Suprapubic skin (tissue), 4 donors: ENCODE measurements around the gene DDX1. TPM values are rescaled to one million over a fixed set of nuclear protein-coding genes. Genes with fewer than 3 reads are reported as not detected.

Experiments
- DNase-seq, 2 donors: peaks; one replicate each; pipeline ENCODE4 v3.0.0-alpha.2; 2019; ENCODE audit warnings: low spot score in 2 of 2
- H3K27ac ChIP-seq: fragments of 200-600 bp; sonication (generic); one replicate; pipeline ENCODE4 v1.5.1; 2019
- H3K27me3 ChIP-seq: fragments of 200-600 bp; sonication (generic); one replicate; pipeline ENCODE4 v1.5.1; 2019
- H3K36me3 ChIP-seq: fragments of 200-600 bp; sonication (generic); one replicate; pipeline ENCODE4 v1.5.1; 2019
- H3K4me1 ChIP-seq: fragments of 200-600 bp; sonication (generic); one replicate; pipeline ENCODE4 v1.5.1; 2019
- H3K4me3 ChIP-seq: fragments of 200-600 bp; sonication (generic); one replicate; pipeline ENCODE4 v1.5.1; 2019; ENCODE audit warnings: mild to moderate bottlenecking
- H3K9me3 ChIP-seq: fragments of 200-600 bp; sonication (generic); one replicate; pipeline ENCODE4 v1.5.1; 2019
- CTCF ChIP-seq, 2 donors: fragments of 200-600 bp in 1 of 2; fragments of 450-650 bp in 1 of 2; sonication (generic) in 1 of 2; IDR thresholded peaks; one replicate each; pipeline ENCODE4 v1.5.1; 2016 to 2019; ENCODE audit warnings: antibody characterized with exemption in 2 of 2, mild to moderate bottlenecking in 1 of 2, moderate library complexity in 1 of 2
- EP300 ChIP-seq: sonication (generic); formaldehyde crosslinking; IDR thresholded peaks from one replicate; pipeline ENCODE4 v1.6.1; 2017; ENCODE audit warnings: antibody characterized with exemption
- POLR2A ChIP-seq, 2 donors: fragments of 450-650 bp; IDR thresholded peaks; one replicate each; pipeline ENCODE4 v1.6.1; 2017; ENCODE audit warnings: antibody characterized with exemption in 2 of 2, mild to moderate bottlenecking in 2 of 2, moderate library complexity in 2 of 2
- POLR2AphosphoS5 ChIP-seq, 3 donors: sonication (generic); formaldehyde crosslinking; IDR thresholded peaks; one replicate each; pipeline ENCODE4 v1.6.1; 2017; ENCODE audit warnings: antibody characterized with exemption in 3 of 3
- WGBS: methylation state at CpG from one replicate; pipeline ENCODE4 v1.1.5; 2018; 5-methylcytosine and 5-hydroxymethylcytosine counted together
- total RNA-seq, 4 donors: library from RNA; depleted of rRNA; stranded (reverse); fragments of >200 nt; gene quantifications; one replicate each; pipeline ENCODE4 v1.1.0, GENCODE V29; 2016

The DDX1 gene
- total RNA-seq, 4 donors from 2014 or later: 40.9 to 62.1 (median 51.8) TPM

- no peaks in the 10 kb centered on the region for H3K9me3 ChIP-seq
- 45% methylated on average over 6 of the region's 6 CpGs for WGBS
- no peak for TF ChIP-seq POLR2AphosphoS5 (IDR thresholded peaks at IDR 0.05)
- TF ChIP-seq CTCF (IDR thresholded peaks at IDR 0.05): no peak
- TF ChIP-seq POLR2A (IDR thresholded peaks at IDR 0.05): no peak
- no peak for TF ChIP-seq EP300
- no peaks in the 10 kb centered on the region for H3K27me3 ChIP-seq
- peaks cover 13% of the 10 kb centered on the region for H3K4me1 ChIP-seq
- no peak for DNase-seq
- no peak overlapping the region for H3K4me3 ChIP-seq
- H3K36me3 ChIP-seq: peaks cover 14% of the 10 kb centered on the region
- H3K27ac ChIP-seq: no peak overlapping the region
Observed at GRCh38 chr2:15640261-15640711, 48.6 kb downstream of the DDX1 start.

DNA sequence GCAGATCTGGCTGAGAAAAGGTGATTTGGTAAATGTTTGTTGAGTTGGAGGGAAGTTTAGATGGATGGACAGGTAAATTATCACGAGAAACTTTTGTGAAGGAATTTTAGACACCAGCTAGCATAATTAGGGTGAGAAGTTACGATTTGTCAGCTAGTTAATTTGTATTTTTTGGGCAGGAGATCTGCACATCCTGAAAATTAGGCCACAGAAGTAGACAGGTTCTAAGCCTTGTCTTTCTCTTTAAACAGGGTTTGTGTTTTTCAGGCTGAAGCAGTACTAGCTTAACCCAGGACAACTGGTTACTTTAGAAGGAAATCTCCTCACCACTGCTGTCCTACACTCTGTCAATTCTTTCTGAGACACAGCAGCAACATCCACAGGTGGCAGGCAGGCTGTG, 49.1 kb downstream of the DDX1 start:
- Histone ChIP-seq H3K4me3 (no peak overlapping the region), H3K36me3 (peaks cover 10% of the 10 kb centered on the region), H3K27me3 (no peaks in the 10 kb centered on the region), H3K27ac (no peak overlapping the region), H3K9me3 (no peaks in the 10 kb centered on the region), H3K4me1 (peaks cover 12% of the 10 kb centered on the region)
- no peak for DNase-seq
- TF ChIP-seq EP300: no peak
- TF ChIP-seq CTCF (IDR thresholded peaks at IDR 0.05): no peak
- no peak for TF ChIP-seq POLR2AphosphoS5 (IDR thresholded peaks at IDR 0.05)
- no peak for TF ChIP-seq POLR2A (IDR thresholded peaks at IDR 0.05)
- WGBS: 90% methylated on average over 2 of the region's 2 CpGs

DNA sequence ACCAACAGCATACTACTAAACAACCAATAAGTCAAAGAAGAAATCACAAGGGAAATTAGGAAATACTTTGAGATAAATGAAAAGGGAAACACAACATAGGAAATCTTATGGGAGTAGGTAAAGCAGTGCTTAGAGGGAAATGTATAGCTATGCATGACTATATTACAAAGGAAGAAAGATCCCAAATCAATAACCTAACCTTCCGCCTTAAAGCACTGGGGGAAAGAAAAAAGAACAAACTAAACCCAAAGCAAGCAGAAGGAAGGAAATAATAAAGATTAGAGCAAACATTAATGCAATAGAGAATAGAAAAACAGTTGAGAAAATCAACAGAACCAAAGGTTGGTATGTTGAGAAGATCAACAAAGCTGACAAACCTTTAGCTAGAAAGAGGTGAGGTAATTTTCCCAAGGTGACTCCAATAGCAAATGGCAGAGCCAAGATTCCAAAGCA, 49.9 kb downstream of the DDX1 start:
- Histone ChIP-seq H3K27me3 (no peaks in the 10 kb centered on the region), H3K4me3 (no peak overlapping the region), H3K27ac (no peak overlapping the region), H3K36me3 (peaks cover 6% of the 10 kb centered on the region), H3K9me3 (no peaks in the 10 kb centered on the region), H3K4me1 (peaks cover 12% of the 10 kb centered on the region)
- DNase-seq: no peak
- TF ChIP-seq POLR2A (IDR thresholded peaks at IDR 0.05): no peak
- no peak for TF ChIP-seq EP300
- TF ChIP-seq CTCF (IDR thresholded peaks at IDR 0.05): no peak
- 100% methylated on average over 1 of the region's 1 CpG for WGBS

DNA sequence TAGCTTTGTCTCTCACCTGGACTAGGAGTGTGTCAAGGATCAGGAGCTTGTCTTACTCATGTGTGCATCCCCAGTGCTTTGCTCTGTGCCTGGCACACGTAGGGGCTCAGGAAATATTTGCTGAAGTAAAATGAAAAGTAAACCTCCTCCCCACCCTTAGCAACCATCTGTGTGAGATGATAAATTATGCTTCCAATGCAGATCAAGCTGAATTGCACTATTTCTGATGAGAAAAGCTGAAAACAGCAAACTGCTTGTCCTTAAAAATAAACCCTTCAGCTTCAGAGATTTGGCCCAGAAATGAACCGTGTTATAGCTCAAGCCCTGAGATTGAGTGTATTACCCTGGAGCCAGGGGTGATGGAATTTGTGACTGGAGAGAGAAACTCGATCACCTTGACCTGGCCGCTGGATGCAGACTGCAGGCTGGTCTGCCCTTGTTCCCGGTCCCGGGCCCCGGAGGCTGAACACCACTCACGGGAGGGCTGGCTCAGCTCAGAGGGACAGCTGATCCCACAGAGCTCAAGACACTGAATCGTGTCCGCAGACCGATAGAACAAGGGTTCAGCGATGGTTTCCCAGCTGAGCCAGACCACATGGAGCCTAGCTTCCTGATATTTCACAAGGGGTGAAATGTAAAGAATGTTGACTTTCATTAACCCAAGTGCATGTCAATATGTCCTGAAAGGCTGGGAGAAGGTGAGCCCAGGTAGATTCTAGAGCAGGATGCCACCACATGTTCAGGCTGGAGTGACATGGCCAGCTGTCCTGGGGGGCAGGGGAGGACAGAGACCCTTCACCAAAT, 50.5 kb downstream of the DDX1 start:
- Histone ChIP-seq H3K4me3 (no peak overlapping the region), H3K4me1 (peaks cover 12% of the 10 kb centered on the region), H3K27ac (no peak overlapping the region), H3K9me3 (no peaks in the 10 kb centered on the region), H3K27me3 (no peaks in the 10 kb centered on the region), H3K36me3 (peaks cover 6% of the 10 kb centered on the region)
- no peak for TF ChIP-seq POLR2AphosphoS5 (IDR thresholded peaks at IDR 0.05)
- no peak for TF ChIP-seq EP300
- no peak for TF ChIP-seq CTCF (IDR thresholded peaks at IDR 0.05)
- no peak for TF ChIP-seq POLR2A (IDR thresholded peaks at IDR 0.05)
- WGBS: 83% methylated on average over 9 of the region's 12 CpGs
- no peak for DNase-seq

DNA sequence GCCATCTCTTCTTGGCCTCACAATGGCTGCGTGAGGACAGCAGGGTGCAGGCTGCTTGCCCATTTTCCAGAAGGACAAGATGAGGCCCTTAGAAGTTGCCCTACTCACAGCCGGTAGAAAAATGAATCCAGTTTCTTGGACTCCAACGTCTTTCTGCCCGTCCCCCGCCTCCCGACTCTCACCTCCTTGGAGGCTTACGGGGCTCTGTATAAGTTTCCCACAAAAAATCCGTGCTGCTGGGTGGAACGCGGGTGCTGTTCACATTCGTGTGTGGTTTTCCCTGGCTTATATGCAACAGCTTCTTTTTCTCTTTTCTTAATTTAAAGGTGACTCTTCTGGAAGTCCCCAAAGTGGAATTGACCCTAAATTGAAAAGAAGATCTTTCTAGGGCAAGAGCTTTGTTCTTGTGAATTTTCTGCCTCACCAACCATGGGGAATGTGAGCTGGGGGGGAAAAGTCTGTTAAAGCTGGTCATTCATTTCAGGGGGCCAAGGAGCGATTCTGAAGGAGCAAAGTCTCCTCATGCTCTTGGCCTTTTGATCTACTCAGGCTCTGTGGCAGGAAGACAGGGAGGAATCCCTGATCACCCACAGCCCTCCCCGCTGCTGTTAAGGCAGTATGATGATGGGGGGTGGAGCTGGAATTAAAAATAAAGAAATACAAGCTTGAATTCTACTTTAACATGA, 51.3 kb downstream of the DDX1 start:
- Histone ChIP-seq H3K9me3 (no peaks in the 10 kb centered on the region), H3K27me3 (no peaks in the 10 kb centered on the region), H3K36me3 (peaks cover 6% of the 10 kb centered on the region), H3K27ac (no peak overlapping the region), H3K4me1 (peaks cover 6% of the 10 kb centered on the region), H3K4me3 (no peak overlapping the region)
- no peak for TF ChIP-seq EP300
- WGBS: 85% methylated on average over 13 of the region's 13 CpGs
- DNase-seq: no peak
